RPMI8226 (cell line): Measurements from ENCODE around the gene ATOH1.

ENCODE experiments used
- DNase-seq: peaks from one replicate; pipeline ENCODE4 v3.0.0-alpha.2; 2015

ATOH1 gene, protein sequence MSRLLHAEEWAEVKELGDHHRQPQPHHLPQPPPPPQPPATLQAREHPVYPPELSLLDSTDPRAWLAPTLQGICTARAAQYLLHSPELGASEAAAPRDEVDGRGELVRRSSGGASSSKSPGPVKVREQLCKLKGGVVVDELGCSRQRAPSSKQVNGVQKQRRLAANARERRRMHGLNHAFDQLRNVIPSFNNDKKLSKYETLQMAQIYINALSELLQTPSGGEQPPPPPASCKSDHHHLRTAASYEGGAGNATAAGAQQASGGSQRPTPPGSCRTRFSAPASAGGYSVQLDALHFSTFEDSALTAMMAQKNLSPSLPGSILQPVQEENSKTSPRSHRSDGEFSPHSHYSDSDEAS

DNA sequence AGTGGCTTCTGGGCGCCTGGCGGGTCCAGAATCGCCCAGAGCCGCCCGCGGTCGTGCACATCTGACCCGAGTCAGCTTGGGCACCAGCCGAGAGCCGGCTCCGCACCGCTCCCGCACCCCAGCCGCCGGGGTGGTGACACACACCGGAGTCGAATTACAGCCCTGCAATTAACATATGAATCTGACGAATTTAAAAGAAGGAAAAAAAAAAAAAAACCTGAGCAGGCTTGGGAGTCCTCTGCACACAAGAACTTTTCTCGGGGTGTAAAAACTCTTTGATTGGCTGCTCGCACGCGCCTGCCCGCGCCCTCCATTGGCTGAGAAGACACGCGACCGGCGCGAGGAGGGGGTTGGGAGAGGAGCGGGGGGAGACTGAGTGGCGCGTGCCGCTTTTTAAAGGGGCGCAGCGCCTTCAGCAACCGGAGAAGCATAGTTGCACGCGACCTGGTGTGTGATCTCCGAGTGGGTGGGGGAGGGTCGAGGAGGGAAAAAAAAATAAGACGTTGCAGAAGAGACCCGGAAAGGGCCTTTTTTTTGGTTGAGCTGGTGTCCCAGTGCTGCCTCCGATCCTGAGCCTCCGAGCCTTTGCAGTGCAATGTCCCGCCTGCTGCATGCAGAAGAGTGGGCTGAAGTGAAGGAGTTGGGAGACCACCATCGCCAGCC is at the start of gene ATOH1:
Gene ATOH1 (plus strand): TSS at position 422 of the 663 bp plus-strand sequence. CDS start 174 bp downstream, at position 596.
- peak; percentile 7 for DNase-seq

DNA sequence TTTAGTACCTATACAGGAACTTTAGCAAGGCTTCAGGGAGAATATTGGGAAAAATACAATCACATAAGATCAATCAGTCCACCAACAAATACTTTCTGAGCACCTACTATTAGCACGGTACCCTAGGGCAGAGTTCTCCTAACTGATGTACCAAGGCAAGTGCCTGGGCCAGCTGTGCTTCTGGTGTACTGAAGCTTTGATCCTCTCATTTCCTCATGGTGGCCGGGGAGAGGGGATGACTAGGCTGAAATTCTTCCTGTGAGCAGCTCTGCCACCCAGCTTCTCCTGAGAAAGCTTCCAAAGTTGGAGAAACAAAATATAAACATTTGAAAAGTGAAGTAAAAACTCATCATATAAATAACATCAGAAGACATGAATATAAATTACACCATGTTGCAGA is 49.3 kb upstream of the ATOH1 start:
- no peak for DNase-seq

DNA sequence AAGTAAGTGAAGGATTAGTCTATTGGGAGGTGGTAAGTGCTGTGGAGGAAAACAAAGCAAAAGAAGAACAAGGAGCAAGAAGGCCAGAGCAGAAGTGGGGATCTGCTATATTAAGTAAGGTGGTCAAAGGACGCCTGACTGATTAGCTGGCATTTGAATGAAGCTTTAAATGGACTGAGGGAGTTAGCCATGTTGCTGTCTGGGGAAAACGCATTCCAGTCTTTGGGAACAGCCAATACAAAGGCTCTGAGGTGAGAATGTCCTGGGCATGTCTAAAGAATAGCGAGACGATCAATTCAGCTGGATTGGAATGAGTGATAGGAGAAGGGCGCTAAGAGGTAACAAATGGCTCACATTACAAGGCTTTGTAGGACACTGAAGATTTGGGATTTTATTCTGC is 48.5 kb upstream of the ATOH1 start:
- no peak for DNase-seq

DNA sequence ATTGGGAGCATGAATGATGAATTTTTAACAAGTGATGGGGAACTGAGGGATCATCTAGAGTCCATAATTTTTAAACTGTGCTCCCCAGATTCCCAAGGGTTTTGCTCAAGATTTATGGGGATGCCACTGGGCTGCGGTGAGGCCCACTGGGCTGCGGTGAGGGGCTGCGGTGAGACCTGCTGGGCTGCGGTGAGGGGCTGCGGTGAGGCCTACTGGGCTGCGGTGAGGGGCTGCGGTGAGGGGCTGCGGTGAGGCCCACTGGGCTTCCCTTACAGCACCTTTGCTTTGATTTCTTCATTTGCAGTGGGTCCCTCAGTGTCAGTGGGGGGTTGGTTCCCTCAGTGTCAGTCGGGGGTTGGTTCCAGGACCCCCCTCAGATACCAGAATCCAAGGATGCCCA is 47.4 kb upstream of the ATOH1 start:
- DNase-seq: no peak

DNA sequence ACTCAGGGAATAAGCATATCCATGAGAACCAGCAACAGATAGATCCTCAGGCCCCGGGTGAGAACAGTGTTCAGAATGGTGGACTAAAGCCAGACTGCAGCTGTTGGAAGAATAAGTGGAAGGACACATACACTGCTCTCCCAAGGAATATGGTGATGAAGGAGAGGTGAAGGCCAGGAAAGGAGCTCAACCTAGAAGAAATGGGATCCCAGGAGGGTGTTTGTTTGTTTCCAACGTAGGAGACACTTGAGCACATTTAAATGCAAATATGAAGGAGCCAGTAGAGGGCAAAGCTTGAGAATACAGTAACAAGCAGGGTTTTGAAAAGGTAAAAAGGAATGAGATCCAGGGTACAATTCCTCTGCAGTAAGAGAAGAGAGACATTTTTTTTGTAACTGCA is 42.4 kb upstream of the ATOH1 start:
- no peak for DNase-seq

DNA sequence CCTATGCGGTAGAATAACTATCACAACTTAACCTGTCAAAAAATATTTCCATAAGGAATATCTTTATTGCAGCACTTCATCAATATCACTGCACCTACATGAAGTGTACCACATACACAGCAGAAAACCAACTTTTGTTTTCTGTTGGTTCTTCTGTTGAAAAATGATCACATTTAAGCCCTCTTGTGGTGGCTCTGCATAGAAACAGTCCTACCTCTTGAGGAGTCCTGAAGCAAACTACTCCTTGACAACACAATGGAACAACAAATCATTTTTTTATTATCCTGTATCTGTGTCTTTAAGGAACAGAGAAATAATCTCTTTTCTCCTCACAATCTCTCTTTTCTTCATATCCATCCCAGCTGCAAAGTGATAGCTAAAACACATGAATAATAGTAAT is 39.8 kb upstream of the ATOH1 start:
- DNase-seq: peak; percentile 18

DNA sequence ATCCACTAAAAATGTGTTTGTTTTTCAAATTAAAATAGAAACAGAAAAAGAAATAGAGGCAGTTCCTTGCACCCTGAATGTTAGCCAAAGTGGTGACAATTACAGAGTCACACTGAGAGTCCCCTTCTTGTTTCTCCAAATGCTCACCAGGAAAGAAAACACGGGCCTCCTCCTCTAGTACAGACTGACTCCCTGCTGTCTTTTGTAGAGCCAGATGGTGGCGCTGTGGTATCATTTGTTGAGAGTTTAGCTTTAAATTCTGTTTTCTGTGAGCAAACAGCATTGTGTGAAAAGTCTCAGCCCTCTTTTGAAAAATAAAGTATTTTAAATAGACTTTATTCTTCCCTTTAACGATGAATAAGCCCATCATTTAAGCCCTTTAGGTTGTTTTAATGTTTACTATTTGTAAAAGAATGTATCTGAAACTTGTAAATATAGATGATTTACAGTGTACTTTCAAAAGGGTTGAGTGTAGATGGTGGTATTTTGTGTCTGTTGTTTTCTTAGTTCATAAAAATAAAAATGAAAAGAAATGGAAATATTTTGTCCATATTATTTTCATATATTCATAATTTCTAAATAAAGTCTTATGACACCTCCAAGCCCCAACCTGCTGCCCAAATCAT is 36.9 kb upstream of the ATOH1 start:
- DNase-seq: peak; percentile 51

DNA sequence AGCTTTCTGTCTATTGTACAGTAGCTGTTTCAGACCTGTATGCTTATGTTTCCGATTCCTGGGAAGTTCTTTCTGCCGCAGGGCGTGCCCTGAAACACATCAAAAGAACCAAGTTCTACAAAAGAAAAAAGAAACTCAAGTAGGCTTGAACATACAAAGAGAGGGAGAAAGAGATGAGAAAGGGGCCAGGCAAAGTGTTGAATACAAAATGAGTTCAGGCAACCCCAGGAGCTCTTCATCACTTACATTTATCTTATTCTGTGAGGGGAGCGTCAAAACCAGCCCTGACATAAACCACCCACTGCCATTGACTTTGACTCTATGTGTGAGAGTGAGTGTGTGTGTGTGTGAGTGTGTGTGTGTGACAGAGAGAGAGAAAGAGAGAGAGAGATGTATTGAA is 26.5 kb upstream of the ATOH1 start:
- DNase-seq: no peak

DNA sequence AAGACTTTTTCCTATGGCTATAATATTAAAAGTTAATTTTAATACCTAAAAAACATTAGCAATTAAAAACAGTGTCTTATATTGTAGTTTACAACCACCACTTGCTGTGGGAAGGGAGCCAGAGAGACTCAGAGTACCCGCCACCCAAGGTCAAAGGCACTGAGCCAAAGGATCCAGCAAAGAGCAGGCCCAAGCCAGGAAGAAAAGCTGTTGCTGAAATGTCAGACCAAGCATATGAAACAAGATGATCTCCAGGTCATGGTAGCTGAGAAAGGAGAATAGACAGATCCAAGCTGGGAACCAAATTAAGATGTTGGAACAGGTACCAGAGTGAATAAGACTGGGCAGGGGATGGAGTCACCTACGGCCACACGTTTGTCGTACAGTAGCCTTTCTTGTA is 18.8 kb upstream of the ATOH1 start:
- DNase-seq: no peak

DNA sequence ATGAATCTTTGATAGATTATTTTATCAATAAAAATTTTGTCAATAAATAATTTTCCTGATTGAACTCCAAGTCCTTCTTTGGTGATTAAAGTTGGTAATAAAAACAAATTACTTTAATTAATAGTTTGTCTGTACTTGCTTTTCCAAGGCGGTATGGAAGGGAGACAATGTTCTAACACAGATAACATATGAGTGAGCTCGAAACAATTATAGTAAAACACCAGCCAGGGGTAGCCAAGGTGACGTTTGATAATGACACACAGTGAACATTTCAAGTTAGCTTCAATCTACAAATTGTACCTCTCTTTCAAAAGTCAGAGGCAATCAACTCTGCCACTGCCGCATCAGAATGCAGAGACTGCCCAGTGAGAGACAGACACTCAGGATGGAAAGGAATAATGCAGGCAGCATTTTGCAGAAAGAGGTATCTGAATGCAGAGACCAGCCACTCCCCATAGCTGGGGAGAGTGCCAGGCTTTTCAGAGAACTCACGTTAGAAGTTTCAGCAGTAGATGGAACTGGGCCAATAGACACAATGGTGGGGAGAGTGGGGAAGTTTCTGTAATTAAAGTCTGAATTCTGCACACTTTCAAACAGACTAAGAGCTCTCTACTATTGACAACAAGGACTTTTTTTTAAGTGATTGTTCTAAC is 18.1 kb upstream of the ATOH1 start:
- peak; percentile 55 for DNase-seq

DNA sequence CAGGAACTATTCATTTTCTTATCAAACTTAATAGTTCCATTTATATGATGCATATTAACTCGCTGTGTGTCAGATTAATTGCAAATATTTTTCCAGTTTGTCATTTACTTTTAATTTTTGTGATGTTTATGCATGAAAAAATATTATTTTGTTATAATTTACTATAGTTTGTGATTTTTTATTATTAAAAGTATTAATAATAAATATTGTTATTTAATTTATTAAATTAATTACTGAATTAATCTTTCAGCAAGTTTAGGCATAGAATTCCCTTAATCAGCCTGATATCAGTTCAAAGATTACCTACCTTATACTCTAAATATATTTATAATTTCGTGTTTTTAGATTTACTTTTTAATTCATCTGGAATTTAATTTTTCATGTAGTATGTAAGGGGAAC is 15.5 kb upstream of the ATOH1 start:
- no peak for DNase-seq

DNA sequence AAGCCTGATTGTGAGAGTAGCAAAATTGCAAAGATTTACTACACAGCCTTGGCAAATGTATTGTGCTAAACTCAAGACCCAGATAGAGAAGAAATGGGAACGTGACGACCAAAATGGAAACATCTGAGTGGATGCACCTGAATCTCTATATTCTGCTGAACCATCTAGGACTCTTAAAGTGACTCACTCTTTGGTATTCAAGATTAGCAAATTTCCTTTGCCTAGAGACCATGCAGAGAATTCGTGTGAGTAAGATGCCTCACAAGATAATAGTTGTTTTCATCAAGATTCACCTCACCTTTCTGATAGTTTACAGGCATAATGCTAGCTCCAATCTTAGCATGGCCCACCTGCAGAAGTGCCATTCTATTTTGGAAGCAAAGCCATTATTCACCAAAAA is 14.4 kb upstream of the ATOH1 start:
- DNase-seq: no peak

DNA sequence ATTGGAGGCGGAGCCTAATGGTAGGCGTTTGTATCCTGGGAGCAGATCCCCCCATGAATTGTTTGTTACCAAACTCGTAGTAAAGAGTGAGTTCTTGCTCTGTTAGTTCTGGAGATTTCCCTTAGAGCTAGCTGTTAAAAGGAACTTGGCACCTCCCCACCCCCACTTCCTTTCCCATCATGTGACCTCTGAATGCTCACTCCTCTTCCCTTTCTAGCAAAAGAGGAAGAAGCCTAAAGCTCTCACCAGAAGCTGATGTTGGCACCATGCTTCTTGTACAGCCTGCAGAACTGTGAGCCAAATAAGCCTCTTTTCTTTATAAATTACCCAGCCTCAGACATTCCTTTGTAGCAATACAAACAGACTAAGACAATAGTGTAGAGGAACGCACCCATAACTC is 13.8 kb upstream of the ATOH1 start:
- DNase-seq: peak; percentile 49

DNA sequence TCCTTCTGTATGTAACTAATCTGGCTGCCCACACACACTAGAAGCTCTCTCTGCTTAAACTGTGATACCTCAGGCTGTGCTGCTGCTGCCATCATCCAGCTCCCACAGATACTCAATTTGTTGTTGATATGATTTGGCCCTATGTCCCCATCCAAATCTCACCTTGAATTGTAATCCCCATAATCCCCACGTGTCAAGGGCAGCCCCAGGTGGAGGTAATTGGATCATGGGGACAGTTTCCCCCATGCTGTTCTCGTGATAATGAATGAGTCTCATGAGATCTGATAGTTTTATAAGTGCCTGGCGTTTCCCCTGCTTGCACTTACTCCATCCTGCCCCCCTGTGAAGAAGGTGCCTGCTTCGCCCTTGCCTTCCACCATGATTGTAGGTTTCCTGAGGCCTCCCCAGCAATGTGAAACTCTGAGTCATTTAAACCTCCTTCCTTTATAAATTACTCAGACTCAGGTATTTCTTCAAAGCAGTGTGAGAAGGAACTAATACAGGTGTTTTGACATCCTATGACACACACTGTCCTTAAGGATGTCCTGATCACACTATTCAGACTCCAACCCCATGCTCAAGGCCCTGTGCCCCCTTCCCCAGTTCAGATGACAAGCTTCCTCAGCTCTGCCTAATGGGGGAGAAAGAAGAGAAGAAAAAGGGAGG is 2.9 kb upstream of the ATOH1 start:
- no peak for DNase-seq

DNA sequence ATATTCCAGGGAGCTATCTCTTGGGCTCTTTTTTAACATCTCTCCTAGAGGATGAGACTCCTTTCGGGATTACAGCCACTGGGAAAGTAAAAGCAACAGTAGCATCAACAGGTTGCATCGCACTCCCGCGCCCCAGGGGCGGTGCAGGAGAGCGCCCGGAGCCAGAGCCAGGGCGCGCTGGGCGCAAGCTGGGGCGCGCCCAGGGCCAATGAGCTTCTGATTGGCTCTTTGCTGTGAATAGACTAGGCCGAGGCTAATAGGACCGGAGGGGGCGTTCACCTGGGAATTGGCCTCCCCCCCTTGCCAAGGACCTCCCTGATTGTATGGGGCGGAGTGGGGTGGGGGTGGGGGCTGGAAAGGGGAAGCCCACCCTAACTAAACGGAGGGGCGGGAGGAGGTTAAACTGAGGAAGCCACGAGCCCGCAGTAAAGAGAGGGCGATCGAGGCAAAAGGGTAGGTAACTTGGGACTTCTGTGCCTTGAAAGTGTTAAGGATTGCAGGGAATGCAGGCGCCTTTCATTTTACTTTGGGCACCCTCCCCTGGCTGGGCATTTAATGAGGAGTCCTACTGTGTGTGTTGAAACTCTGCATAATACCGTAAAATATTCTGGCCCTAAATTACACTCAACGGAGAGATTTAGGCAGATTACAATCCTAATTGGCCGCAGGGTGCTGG is 1.1 kb upstream of the ATOH1 start:
- DNase-seq: no peak

DNA sequence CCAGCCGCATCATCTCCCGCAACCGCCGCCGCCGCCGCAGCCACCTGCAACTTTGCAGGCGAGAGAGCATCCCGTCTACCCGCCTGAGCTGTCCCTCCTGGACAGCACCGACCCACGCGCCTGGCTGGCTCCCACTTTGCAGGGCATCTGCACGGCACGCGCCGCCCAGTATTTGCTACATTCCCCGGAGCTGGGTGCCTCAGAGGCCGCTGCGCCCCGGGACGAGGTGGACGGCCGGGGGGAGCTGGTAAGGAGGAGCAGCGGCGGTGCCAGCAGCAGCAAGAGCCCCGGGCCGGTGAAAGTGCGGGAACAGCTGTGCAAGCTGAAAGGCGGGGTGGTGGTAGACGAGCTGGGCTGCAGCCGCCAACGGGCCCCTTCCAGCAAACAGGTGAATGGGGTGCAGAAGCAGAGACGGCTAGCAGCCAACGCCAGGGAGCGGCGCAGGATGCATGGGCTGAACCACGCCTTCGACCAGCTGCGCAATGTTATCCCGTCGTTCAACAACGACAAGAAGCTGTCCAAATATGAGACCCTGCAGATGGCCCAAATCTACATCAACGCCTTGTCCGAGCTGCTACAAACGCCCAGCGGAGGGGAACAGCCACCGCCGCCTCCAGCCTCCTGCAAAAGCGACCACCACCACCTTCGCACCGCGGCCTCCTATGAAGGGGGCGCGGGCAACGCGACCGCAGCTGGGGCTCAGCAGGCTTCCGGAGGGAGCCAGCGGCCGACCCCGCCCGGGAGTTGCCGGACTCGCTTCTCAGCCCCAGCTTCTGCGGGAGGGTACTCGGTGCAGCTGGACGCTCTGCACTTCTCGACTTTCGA is 654 bp downstream of the ATOH1 start:
- peak; percentile 33 for DNase-seq

DNA sequence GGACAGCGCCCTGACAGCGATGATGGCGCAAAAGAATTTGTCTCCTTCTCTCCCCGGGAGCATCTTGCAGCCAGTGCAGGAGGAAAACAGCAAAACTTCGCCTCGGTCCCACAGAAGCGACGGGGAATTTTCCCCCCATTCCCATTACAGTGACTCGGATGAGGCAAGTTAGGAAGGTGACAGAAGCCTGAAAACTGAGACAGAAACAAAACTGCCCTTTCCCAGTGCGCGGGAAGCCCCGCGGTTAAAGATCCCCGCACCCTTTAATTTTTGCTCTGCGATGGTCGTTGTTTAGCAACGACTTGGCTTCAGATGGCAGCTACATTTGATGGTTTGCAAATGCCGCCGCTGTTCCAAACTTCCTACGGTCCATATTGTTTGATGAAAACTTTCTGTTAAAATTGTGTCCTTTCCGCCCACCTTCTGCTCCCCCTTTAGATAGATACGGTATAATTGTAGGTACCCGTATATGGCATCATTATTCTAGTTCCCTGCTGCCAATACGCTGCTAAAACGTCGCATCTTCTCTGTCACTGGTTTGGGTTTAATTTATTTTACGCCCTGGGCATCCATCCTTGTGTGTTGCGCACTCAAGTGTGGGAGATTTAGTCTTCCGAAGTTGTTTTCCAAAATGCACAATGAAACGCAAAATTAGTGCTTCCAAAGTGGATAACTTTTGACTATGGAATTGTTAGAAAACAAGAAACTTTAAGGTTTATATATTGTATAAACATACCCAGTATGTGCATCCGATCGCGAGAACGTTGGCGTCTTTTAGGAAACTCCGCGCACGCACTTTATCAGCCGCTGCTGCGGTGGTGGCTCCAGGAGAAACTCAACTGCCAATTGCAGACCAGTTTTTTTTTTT is 1.5 kb downstream of the ATOH1 start:
- DNase-seq: no peak

DNA sequence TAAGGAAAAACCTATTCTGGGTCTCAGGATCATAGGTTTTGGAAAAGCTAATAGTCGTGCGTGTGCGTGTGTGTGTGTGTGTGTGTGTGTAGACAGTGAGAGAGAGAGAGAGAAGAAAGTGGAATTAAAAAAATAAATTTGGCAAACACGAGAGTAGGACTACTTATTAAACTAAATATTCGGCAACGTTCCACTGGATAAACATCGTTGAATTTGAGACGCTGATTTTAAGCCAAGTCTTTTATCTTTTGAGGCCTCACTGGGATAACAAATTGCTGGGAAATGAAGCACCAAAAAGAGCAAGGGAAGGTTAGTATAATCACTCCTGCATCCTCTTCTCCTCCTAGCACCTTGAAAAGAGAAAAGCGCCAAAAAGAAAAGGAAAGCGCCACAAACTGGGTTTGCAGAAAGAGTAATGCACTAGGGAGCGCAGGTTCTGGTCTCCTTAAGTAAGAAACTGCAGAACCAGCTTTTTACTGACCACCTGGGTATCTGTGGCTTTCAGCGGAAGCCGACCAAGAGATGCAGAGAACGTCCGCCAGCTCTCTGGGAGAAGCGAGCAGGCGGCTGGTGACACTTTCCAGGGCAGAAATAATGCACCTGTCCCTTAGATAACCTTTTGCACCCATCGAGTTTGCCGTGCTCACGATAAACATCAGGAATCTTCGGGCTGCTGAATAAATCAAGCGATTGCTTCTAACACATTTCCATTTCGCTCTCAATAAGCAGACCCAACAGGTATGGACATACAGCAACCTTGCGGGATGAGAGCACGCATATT is 3.4 kb downstream of the ATOH1 start:
- DNase-seq: peak; percentile 74

DNA sequence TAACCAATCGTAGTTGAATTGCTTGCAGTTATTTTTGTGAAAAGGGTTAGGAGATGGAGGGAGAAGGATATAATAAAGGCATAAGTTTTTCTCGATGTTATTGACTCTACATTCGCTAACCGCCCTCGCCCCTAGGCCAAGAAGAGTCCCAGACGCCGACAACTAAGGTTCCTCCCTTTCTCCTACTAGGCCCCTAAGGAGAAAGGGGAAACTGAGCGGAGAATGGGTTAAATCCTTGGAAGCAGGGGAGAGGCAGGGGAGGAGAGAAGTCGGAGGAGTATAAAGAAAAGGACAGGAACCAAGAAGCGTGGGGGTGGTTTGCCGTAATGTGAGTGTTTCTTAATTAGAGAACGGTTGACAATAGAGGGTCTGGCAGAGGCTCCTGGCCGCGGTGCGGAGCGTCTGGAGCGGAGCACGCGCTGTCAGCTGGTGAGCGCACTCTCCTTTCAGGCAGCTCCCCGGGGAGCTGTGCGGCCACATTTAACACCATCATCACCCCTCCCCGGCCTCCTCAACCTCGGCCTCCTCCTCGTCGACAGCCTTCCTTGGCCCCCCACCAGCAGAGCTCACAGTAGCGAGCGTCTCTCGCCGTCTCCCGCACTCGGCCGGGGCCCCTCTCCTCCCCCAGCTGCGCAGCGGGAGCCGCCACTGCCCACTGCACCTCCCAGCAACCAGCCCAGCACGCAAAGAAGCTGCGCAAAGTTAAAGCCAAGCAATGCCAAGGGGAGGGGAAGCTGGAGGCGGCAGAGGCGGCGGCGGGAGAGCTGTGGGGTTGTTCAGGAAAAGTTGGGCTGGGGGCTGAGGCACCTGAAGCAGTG is 5.9 kb downstream of the ATOH1 start:
- DNase-seq: no peak
